ENCODE data around the gene ATP13A4. TPM values are rescaled to one million over a fixed set of nuclear protein-coding genes. Genes with fewer than 3 reads are reported as not detected.

ATP13A4 gene
- total and polyA plus RNA-seq, 2 of the 8 experiments (the other 6 are each of a cell fraction or from before 2014, with no cell fraction given): 0.12 TPM; not detected in 1

- TF ChIP-seq TCF12 (IDR thresholded peaks at IDR 0.05; ENCODE audit: low read depth, low read length): no peak
- no peak for TF ChIP-seq HDAC2 (IDR thresholded peaks at IDR 0.05; ENCODE audit: borderline replicate concordance in 1 of 2, low read depth in 2 of 2, low read length in 2 of 2)
- no peak for TF ChIP-seq CTCF (IDR thresholded peaks at IDR 0.05; ENCODE audit: control extremely low read depth in 1 of 3, insufficient read depth in 1 of 3, low read depth in 1 of 3, low read length in 3 of 3)
- no peak for TF ChIP-seq SP1 (IDR thresholded peaks at IDR 0.05; ENCODE audit: low read depth, low read length)
Observed at GRCh38 chr3:193556841-193557240, 2.1 kb upstream of the ATP13A4 start (continued).
